Panc1 (cell line): ENCODE results near the gene RAX2.

ENCODE experiments used
- POLR2AphosphoS5 ChIP-seq: IDR thresholded peaks from 2 replicates; pipeline ENCODE4 v1.6.1; 2012; ENCODE audit warnings: mild to moderate bottlenecking, low read depth, low read length, moderate library complexity
- TF ChIP-seq, protein P1 (sequence below): fragments of 450-650 bp; IDR thresholded peaks from 2 replicates; pipeline ENCODE4 v1.5.1; 2017; ENCODE audit warnings: mild to moderate bottlenecking

DNA sequence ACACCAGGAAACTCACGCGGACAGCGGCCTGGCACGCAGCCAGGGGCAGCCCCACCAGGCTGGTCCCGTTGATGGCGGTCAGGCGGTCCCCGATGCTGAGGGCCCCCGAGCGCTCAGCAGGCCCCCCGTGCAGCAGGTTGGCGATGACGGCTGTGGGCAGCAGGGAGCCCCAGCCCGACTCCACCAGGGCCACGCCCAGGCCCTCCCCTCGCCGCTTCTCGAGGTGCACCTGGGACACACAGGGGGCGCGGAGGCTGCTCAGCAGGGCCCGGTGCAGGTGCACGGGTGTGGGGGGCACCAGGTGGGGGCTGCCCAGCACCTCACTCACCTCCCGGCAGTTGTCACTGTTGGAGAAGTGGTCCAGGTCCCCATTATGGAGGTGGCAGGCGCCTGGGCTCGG lies 19.5 kb downstream of the RAX2 start:
- TF ChIP-seq, protein P1, sequence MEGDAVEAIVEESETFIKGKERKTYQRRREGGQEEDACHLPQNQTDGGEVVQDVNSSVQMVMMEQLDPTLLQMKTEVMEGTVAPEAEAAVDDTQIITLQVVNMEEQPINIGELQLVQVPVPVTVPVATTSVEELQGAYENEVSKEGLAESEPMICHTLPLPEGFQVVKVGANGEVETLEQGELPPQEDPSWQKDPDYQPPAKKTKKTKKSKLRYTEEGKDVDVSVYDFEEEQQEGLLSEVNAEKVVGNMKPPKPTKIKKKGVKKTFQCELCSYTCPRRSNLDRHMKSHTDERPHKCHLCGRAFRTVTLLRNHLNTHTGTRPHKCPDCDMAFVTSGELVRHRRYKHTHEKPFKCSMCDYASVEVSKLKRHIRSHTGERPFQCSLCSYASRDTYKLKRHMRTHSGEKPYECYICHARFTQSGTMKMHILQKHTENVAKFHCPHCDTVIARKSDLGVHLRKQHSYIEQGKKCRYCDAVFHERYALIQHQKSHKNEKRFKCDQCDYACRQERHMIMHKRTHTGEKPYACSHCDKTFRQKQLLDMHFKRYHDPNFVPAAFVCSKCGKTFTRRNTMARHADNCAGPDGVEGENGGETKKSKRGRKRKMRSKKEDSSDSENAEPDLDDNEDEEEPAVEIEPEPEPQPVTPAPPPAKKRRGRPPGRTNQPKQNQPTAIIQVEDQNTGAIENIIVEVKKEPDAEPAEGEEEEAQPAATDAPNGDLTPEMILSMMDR: no peak
- no peak for TF ChIP-seq POLR2AphosphoS5
